ENCODE measurements around the gene AMZ2. TPM values are rescaled to one million over a fixed set of nuclear protein-coding genes. Genes with fewer than 3 reads are reported as not detected.
"Not testable (repeated sequence)": the region's sequence is repeated elsewhere in the genome, so short reads cannot be mapped to it uniquely, and the experiment has no call there.

The AMZ2 gene
- total and polyA plus RNA-seq, 2 of the 8 experiments (the other 6 are each of a cell fraction or from before 2014, with no cell fraction given) = 49.5 to 71.0 TPM

- not testable (repeated sequence) for FAIRE-seq; H3K27me3 ChIP-seq (replicated peaks in 1 of 4; ENCODE audit: control insufficient read depth in 3 of 4, extremely low read depth in 1 of 4, insufficient read depth in 3 of 4, low read length in 3 of 4); H3K23ac ChIP-seq (ENCODE audit: insufficient read length); H3K4ac ChIP-seq (replicated peaks; ENCODE audit: insufficient read length, low read depth, low read length); H4K91ac ChIP-seq (replicated peaks; ENCODE audit: insufficient read length, low read length); H2AK5ac ChIP-seq (ENCODE audit: low read depth, low read length); H2AFZ ChIP-seq (ENCODE audit: low read length); H3K23me2 ChIP-seq (ENCODE audit: low read depth, low read length); H3K79me2 ChIP-seq (ENCODE audit: control insufficient read depth in 1 of 2, insufficient read depth in 2 of 2, low read length in 2 of 2); H2BK20ac ChIP-seq (ENCODE audit: low read length); H3K27ac ChIP-seq (ENCODE audit: low read depth, low read length); H3K9ac ChIP-seq (replicated peaks in 1 of 4; ENCODE audit: extremely low read depth in 1 of 4, low read depth in 3 of 4, low read length in 3 of 4); H3K56ac ChIP-seq (replicated peaks; ENCODE audit: insufficient read length, low read depth, low read length); H3K18ac ChIP-seq (ENCODE audit: extremely low read depth, low read length); H3K4me3 ChIP-seq (ENCODE audit: extremely low read depth in 1 of 4, insufficient read depth in 2 of 4, low read depth in 3 of 4, low read length in 4 of 4); H3K9me3 ChIP-seq (ENCODE audit: insufficient read depth in 2 of 2, low read depth in 1 of 2, low read length in 1 of 2); H4K20me1 ChIP-seq (replicated peaks in 1 of 2; ENCODE audit: control insufficient read depth in 1 of 2, insufficient read depth in 2 of 2, low read length in 2 of 2); H2BK15ac ChIP-seq (ENCODE audit: low read length); H3K4me1 ChIP-seq (replicated peaks in 1 of 4; ENCODE audit: control insufficient read depth in 3 of 4, insufficient read depth in 4 of 4, low read length in 3 of 4); H3K4me2 ChIP-seq (ENCODE audit: insufficient read depth in 1 of 2, low read depth in 2 of 2, low read length in 2 of 2); H2BK5ac ChIP-seq (ENCODE audit: low read depth, low read length); H3K79me1 ChIP-seq (ENCODE audit: low read depth, low read length); H4K5ac ChIP-seq (ENCODE audit: insufficient read length, low read depth, low read length); H2BK120ac ChIP-seq (replicated peaks; ENCODE audit: low read depth, low read length); H4K8ac ChIP-seq (ENCODE audit: extremely low read depth, insufficient read depth, low read length); H2BK12ac ChIP-seq (ENCODE audit: low read depth, low read length); H3K14ac ChIP-seq (ENCODE audit: insufficient read length)
- POLR2A ChIA-PET (ENCODE audit: partially characterized antibody) = interaction anchor here (1.6 kb wide), 1 partner anchor 38 kb away, joined by 4 read pairs; the partner anchor contains the start of genes ARSG and SLC16A6
- peaks cover 0 to 28% (median 1%) of the 10 kb centered on the region in 4 experiments; a peak in 5 of 8 replicates for H3K36me3 ChIP-seq (ENCODE audit: control insufficient read depth in 2 of 4, insufficient read depth in 4 of 4, low read length in 3 of 4)
- DNase-seq (ENCODE audit: low read depth in 1 of 2, low spot score in 2 of 2) = peak in 1 of 2 experiments; percentile 16
- CTCF ChIA-PET (ENCODE audit: partially characterized antibody) = interaction anchor here (0.8 to 1.2 kb wide), 3 partner anchors 9 to 146 kb away, joined by 3 to 4 read pairs (median 3); no protein-coding TSS in a partner anchor
- WGBS, 2 experiments (ENCODE audit: extremely low coverage in 1 of 2, insufficient coverage in 1 of 2, insufficient read length in 1 of 2, insufficient replicate concordance in 2 of 2, low coverage in 1 of 2, low lambda C conversion rate in 2 of 2, missing lambda C conversion rate in 1 of 2) = 93% methylated on average over 7 of the region's 7 CpGs; no CpG with 5 or more reads in 1 of the 2 experiments
Observed at GRCh38 chr17:68253426-68253825, 5.6 kb downstream of the AMZ2 start.

All from H1 (cell line).